DMS153 (cell line): ENCODE measurements around the gene GAST.

Experiments used
- DNase-seq: peaks from one replicate; lab custom pipeline; 2025; lab: John Stamatoyannopoulos, UW

GAST gene

DNA sequence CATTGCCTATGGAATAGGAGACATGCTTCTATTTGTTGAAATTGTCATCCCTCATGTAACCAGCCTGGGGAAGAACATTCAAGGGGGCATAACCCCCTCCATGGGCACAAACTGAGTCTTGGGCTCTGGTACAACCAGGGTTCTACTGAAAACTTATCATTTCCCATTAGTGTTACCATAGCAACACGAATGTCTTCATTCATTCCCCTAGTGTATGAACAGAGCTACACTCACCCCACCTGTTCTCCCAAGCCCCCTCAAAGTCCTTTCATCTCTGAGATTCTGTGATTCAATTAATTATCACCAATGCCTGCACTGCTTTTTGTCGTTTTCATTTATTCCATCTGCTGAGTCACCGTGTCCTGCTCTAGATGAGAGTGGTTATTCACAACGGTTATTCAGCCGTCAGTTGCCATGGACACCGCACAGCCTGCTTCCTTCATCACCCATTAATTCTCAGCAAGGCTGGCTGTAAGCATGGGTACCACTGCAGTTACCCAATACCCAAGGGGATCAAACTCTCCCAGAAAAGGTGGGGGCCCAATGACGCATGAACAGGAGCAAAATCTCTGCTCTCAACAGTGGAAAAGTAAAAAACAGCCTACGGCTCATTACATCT lies 1.6 kb upstream of the GAST start:
- peak; percentile 85 for DNase-seq

DNA sequence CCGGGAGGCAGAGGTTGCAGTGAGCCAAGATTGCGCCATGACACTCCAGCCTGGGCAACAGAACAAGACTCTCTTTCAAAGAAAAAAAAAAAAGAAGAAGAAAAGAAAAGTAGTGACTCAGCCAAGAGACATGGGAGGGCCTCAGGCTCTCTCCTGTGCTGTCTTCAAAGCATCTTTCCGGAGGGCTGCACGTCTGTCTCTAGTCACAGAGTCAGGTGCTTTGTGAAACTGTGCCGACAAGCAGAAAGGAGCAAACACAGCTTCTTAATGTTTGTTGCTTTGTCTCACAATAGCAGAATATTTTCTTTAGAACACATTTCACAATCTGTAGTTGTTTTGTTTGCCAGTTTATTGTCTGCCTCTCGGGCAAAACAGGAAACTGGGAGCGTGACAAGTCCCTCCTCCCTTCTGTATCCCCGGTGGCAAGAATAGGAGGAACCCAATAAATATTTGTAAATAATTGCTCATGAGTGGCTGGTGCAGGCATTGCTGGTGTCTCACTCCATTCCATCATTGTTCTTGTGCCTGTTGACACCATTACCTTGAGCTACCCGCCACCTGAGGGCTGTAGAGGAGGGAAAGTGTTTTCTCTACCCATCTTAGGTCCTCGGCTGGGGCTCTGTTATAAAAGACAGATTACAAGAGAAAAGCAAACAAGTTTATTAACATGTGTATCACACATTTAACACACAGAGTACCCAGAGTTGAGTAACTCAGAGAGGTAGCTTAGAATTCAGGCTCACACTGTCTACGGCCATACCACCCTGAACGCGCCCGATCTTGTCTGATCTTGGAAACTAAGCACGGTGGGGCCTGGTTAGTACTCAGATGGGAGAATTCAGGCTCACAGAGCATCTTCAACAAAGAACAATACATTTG lies 5.5 kb downstream of the GAST start:
- DNase-seq = peak; percentile 33

DNA sequence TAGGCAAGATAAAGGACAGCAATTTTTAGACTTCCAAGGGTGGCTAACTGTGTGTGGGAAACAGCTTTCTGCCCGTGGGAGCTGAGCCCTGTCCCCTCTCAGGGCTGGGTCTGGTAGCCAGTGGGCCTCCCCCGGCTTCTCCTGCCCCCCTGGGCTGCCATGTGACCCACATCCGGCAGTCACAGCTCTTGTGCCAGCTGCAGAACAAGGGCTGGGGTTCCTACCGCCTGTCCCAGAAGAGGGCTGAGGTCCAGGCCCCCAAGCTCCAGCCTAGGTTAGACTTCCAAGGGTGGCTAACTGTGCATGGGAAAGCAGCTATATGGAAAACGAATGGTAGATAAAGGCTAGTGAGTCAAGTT lies 6.1 kb downstream of the GAST start:
- no peak for DNase-seq

DNA sequence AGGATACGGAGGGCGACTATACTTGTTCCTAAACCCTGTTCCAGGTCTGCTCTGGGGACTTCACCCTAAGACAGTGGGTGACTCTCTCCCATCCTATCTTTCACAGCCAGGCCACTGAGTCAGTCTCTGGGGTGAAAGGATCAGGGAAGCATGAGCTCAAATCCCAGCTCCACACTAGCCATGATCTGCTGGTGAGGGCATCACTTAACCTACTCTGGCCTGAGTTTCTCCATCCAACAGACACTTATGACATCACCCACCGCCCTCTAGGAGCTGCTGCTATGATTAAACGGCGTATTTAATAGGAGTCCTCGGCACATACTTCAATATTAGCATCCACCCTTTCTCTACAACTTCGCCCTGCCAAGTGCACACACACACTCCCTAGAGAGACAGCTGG lies 10.1 kb downstream of the GAST start:
- DNase-seq = peak; percentile 37

DNA sequence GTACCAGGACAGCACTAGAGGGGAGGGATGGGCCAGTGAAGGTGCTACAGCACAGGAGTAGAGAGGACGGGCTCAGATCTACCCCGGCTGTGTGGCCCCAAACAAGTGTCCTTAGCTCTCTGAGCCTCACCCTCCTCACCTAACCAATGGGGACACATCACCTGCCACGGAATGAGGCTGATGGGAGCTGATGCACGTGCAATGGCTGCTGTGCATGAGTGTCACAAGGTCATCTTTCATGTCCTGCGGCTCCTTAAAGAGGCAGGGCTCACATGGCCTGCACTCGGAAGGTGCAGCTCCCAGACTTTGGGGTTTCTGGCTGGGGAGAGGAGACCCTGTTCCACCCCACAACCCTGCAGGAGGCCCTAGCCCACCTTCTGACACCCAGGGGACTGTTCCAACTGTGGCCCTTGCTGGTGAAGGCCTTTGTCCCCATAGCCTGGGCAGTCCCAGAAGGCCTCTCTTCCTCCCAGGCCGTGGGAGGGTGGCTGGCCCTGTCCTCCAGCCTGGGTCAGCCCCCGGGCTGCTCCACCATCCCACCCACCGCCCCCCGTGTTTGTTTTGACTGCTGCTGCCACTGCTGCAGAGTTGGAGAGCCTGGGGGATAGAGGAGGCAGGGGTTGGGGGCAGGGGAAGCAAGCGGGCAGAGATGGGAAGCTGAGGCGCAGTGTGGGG lies 11.8 kb downstream of the GAST start:
- no peak for DNase-seq

DNA sequence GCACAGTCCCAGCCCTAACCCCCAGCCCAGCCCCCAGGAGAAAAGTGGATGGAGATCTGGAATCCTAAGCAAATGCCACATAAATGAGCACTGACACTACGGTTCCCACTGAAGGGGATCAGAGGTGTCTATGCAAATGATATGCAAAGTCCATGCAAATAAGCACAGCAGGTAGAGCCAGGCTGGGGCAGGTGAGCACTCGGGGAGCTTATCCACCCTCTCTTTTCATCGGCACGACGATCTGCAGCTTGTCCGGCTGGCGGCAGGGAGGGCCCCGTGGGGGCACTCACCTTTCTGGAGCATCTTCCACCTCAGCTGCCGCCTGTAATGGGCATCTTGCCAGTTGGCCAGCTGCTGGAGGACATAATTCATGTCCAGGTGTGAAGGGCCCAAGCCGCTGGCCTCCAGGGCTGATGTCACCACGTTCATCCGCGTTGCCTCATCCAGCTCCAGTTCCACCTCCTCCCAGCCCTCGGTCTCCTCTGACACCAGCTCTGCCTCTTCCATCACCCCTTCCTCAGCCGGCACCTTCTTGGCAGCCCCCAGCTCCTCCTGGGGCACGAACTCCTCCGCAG lies 12.4 kb downstream of the GAST start:
- peak; percentile 72 for DNase-seq

DNA sequence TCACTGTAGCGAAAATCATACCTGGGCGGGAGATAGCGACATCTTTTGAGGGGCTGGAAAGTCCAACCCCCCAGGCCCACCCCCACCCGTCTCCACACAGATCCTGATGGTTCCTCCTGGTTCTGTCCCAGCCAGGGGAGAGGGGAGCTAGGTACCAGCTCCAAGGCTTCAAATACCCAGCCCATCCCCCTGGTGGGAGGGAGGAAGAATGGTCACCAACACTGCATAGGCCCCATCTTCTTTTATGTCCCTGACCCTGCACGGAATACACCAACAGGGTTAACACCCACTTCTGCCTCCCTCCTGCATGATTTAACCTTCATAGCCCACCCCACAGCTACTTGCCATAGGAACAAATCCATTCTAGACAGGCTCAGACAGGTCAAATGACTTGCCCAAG lies 13.0 kb downstream of the GAST start:
- DNase-seq = no peak

DNA sequence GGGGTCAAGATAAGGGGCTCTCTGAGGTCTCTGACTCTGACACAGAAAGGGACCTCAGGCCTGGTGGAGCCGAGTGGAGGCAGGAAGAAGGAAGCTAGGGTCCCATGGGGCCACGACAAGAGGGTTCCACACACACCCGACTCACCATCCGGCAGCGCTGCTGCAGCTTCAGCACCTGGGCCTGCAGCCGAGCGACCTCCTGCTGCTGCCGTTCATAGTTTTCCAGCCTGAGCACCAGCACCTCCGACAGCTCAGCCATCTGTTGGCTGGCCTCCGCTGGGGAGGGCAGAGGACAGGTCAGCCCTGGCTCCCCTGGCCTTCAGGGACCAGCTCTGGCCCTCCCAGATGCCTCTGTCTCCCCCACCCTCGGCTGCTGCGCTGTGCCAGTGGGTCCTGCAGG lies 15.9 kb downstream of the GAST start:
- no peak for DNase-seq

DNA sequence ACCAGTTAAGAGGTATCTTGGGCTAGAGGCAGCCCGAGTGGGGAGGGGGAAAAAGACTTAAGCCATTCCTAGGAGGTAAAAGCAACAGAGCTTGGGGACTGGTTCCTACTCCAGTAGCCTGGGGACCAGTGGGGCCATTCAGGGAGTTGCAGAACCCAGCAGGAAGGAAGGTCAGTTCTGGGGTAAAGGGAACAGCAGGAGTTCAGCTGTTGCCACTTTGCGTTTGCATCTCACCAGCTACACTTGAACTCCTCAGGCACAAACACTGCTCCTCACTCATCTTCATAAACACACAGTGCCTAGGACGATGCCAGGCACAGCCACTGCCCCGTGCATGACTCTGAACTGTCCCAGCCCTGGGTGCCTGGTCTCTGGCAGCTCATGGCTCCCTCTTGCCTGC lies 18.3 kb downstream of the GAST start:
- no peak for DNase-seq

DNA sequence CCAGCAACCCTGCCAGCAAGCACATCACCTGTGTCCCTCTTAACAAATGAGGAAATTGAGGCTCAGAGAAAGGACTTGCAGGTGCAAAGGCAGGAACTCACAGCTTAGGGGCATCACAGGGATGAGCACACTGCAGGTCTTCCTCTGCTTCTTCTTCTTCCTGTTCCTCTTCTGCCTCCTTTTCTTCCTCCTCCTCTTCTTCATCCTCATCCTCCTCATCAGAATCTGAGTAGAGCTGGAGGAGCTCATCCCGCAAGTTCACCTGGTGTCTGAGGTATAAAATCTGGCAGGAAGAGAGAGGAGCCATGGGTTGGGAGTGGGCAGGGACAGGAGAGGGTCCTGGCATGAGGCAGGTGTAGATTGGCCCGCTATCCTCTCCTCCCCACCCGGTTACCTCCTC lies 19.7 kb downstream of the GAST start:
- DNase-seq = no peak

DNA sequence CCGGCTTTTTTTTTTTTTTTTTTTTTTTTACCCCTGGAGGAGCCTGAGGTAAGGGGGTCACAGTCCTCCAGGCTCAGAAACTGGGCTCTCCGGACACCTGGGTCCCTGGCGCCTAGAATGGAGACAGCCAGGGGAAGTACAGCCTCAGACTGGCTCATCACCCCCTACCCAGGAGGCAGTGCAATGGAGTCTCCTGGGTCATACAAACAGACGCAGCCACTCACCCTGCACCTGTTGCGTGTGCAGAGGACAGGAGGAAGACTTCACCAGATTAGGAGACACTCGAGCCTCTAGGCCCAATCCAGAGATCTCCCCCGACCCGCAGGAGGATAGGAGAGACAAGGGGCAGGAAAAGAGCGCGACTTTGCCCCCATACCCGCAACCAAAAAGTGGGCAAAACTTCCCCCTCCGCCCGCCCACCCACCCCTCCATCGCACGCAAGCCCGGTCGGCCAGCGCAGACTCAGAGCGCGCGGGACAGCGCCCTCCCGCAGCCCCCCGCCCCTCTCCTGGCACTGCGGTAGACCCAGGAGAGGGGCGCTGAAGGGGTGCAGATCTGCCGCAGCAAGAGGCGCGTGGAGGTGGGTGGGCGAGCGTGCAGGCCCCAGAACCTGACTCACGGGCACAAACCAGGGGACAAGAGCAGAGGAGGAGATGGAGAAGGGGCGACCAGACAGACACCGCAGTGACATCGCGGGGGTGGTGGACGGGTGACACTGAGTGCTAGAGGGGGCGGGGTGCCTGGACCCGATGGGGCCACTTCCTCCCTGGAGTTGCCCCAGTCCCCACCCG lies 21.4 kb downstream of the GAST start:
- DNase-seq = no peak

DNA sequence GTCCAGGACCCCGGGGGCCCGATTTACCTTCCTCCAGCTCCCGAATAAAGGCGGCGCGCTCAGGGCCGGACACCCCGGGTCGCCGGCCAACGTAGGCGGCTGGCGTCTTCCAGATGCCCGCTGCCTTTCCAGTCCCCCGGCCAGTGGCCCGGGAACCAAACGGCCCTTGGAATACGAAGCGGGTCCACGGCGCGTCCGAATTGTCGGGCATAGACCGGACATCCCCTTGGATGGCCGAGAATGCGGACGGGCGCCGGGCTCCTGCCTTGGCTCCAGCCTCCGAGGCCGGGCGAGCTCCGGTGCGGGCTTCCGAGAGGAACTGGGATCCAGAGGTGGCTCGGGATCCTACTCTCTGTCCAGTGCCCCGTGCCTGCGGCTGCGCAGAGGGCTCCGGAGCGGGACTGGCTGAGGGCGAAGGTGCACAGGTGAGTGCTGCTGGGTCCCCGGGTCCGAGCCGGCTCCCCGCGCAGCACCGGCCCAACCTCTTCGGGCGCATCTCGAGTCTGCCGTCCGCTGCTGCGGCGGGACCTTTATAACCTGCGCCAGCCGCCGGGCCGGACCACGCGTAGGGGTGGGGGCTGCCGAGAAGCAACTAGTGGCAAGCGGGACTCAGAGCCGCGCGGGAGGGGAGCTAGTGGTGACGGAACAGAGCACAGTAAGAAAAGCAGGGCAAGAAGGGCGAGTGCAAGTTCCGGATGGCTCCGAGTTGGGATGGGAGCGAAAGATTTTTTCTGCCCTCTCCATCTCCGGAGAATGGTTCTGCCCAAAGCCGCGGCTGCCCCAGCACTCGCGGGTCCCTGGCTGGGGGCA lies 22.2 kb downstream of the GAST start, which contains the start of gene HAP1:
Gene HAP1, minus strand, starts transcription at position 505 of the 810 bp plus-strand sequence. Its CDS starts 9 bp downstream, at position 496.
- no peak for DNase-seq

DNA sequence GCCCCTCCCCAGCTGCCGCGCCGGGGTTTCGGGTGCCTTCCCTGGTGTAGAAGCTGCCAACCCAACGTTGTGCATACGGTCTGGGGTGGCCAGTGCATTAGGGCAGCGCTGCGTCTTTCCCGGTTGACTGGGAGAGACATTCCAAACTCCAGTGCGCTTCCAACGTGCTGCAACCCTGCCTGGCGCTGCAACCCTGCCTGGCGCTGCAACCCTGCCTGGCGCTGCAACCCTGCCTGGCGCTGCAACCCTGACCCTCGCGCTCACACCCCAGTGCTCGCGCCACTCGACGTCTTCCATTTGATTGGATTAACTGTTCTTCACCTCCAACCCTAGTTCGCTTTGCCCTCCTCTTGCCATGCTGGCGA lies 22.8 kb downstream of the GAST start:
- no peak for DNase-seq

DNA sequence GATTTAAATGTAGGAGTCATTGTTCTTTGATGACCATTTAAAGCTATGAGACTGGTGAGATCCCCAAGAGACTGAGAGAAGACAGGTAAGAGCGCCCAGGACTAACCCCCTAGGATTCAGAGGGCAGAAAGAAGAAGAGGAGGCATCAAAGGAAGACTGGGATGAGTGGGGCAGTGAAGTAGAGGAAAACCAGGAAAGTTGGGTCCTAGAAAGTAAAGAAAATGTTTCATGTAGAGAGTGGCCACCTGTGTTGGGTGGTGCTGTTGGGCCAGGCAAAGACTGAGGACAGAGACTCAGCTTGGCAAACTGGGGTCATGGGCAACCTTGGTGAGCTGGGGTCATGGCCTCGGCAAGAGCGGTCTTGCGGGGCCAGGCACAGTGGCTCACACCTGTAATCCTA lies 23.6 kb downstream of the GAST start:
- no peak for DNase-seq

DNA sequence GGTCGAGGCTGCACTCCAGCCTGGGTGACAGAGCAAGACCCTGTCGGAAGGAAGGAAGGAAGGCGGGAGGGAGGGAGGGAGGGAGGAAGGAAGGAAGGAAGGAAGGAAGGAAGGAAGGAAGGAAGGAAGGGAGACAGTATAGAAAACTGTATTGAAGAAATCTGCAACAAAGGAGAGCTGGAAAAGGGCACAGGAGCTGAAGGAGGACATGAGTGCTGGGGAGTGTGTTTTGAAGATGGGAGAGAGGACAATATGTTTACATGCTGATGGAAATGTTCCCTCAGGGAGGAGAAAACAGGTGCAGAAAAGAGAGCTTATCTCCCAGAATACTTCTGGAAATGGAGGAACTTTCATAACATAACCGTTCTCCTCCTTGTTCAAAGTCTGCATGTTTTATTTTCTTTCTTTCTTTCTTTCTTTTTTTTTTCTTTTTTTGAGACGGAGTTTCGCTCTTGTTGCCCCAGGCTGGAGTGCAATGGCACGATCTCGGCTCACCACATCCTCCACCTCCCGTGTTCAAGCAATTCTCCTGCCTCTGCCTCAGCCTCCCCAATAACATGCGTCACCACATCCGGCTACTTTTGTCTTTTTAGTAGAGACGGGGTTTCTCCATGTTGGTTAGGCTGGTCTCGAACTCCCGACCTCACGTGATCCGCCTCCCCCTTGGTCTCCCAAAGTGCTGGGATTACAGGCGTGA lies 25.0 kb downstream of the GAST start:
- DNase-seq = no peak

DNA sequence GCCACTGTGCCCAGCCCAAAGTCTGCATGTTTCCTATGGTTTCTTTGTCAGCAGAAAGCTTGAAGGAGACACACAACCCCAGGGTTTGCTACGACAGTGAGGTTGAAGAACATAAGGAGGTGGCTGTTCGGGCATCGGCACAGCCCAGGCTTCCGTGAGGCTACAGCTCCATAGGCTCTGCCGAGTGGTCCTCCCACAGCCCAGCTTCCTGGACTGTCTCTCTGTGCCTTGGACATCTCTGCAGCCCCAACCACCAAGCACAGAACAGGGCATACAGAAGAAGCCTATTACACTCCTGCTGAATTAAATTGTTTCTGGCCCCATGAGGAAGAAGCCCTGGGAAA lies 25.5 kb downstream of the GAST start:
- DNase-seq = no peak

DNA sequence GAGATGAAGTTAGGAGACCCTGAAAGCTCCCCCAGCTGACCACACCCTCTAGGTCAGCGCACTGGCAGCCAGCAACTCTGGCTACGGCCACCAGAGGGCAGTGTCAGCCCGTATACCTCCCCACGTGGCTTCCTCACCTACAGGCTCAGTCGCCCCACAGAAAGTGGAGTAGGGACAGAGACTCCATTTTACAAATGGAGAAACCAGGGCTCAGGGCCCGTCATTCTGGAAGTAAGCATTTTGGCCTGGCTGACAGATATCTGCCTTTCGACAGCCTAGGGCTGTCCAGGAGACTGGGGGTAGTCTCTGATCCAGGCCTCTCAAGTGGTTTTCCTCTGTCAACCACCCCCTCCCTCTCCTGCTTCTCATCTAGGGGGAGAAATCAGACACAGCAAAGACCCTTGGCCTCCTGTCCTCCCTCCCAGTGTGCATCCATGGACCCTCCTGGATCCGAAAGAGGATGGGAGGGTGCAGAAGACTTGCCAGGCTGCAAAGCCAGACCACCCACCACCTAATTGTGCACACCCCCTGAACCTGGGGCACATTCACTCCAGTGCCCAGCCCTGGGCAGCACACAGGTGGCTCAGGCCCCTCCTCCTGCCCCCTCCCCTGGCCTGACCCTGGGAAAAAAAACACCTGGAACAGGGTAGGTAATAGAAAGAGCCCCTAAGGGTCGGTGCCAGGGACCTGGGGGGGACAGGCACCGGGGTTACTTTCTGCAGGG lies 26.1 kb downstream of the GAST start:
- DNase-seq = peak; percentile 59

DNA sequence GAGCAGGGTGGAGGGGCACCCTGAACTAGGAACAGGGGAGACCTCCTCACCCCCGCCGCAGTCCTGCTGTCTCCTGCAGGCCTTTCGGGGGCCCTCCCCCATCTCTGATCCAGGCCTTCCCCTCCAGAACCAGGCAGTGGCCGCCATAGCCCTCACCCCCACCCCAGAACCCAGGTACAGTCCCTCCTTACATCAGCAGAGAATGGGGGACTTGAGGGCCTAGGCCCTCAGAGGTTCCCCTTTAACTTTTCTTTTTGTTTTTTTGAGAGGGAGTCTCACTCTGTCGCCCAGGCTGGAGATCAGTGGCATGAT lies 26.6 kb downstream of the GAST start:
- DNase-seq = no peak

DNA sequence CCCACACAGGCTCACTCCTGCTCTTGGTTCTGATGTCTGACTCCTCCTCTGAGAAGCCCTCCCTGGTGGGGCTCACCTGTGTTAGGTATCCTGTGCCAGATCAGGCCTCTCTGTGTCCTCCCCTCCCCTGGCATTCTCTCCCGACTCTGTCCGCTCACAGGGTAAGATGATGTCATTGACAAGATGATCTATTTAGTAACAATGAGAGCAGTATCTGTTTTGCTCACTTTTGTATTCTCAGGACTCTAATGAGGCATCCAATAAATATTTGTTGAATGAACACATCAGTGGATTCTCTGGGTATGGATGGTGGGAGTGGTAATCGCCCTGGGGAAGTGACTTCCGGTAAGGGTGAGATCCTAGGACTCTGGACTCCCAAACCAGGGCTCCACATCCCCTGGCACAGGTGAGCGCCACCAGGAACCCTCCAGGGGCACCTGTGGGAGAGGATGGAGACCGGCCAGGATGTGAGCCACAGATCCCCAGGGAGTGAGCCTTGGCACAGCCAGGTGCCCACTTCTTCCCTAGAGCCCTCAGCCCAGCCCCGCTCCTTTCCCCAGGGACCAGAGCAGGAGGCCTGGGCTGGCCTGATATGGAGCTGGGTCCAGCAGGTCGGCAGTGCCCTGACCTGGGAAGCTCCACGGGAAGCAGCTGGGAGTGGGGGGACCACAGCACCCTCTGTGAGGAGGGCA lies 27.7 kb downstream of the GAST start:
- DNase-seq = peak; percentile 95

DNA sequence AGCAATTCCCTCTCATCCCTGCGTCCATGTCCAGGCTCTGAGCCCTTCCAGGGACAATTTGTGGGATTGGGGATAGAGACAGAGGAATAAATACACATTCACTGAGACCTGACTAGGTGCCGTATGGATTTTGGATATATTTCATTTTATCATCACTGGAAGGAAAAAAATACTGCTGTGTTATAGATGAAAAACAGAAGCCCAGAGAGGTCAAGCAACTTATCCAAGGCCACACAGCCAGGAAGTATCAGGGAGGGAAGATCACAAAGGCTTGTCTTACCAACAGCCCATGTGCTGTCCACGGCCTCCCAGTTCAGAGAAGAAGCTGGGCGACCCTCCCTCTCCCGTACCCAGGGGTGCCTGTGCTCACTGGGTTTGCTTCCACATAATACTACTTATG lies 28.4 kb downstream of the GAST start:
- no peak for DNase-seq
